Kidney (tissue), 14 donors: ENCODE measurements around the gene TNFAIP8. TPM values are rescaled to one million over a fixed set of nuclear protein-coding genes. Genes with fewer than 3 reads are reported as not detected.

Experiments used
- DNase-seq, 5 donors: peaks; one replicate each; pipeline ENCODE4 v3.0.0-alpha.2; 2013 to 2020
- FAIRE-seq: peaks from 2 replicates; lab custom pipeline; 2012; peaks lifted over from hg19 to GRCh38; lab: Jason Lieb, UNC
- H3K27ac ChIP-seq, 2 donors: one replicate each; pipeline ENCODE4 v1.7.0; 2013; ENCODE audit warnings: low read depth in 2 of 2, low read length in 2 of 2, inconsistent platforms in 1 of 2
- H3K27me3 ChIP-seq: one replicate; pipeline ENCODE4 v1.7.1; 2013; ENCODE audit warnings: low read length, inconsistent platforms; ENCODE audit not compliant: control insufficient read depth, insufficient read depth
- H3K36me3 ChIP-seq, 3 donors: one replicate each; pipeline versions ENCODE4 v1.7.0 to v1.7.1; 2013; ENCODE audit warnings: low read length in 3 of 3, control low read depth in 1 of 3, inconsistent platforms in 1 of 3; ENCODE audit not compliant: insufficient read depth in 3 of 3, control insufficient read depth in 2 of 3
- H3K4me1 ChIP-seq, 3 donors: one replicate each; pipeline versions ENCODE4 v1.7.0 to v1.7.1; 2013; ENCODE audit warnings: low read length in 3 of 3, inconsistent platforms in 1 of 3, low read depth in 1 of 3; ENCODE audit not compliant: control insufficient read depth in 2 of 3, insufficient read depth in 2 of 3
- H3K4me3 ChIP-seq, 3 donors: one replicate each; pipeline versions ENCODE4 v1.7.0 to v1.8.1; 2013; ENCODE audit warnings: low read length in 3 of 3, control low read depth in 1 of 3, inconsistent platforms in 1 of 3
- H3K9ac ChIP-seq, 3 donors: one replicate each; pipeline versions ENCODE4 v1.7.0 to v1.7.1; 2013; ENCODE audit warnings: low read length in 3 of 3, control low read depth in 1 of 3, inconsistent platforms in 1 of 3
- H3K9me3 ChIP-seq, 3 donors: one replicate each; pipeline versions ENCODE4 v1.7.0 to v1.7.1; 2013; ENCODE audit warnings: low read length in 3 of 3, control low read depth in 1 of 3, inconsistent platforms in 1 of 3; ENCODE audit not compliant: control insufficient read depth in 2 of 3, insufficient read depth in 1 of 3
- intact Hi-C: fragments of 100-400 bp; cut with DNase I; formaldehyde crosslinking; loops from one replicate; pipeline ENCODE4 v1.11.1; 2022
- polyA plus RNA-seq: library from polyadenylated mRNA; stranded (reverse); fragments of 350-450 nt; fragmentation: Illumina TruSeq; extraction: RNeasy Lipid Tissue Mini Kit (QIAGEN cat#74804); gene quantifications from one replicate; pipeline ENCODE4 v1.2.3, GENCODE V29; 2014; ENCODE audit warnings: low read depth, low replicate concordance; ENCODE audit not compliant: insufficient read depth
- total RNA-seq: library from RNA; stranded (reverse); fragmentation: NEBNext Ultra II Directional; extraction: Animal tissue kit (Norgen Biotek cat#: 25700); gene quantifications from one replicate; pipeline ENCODE4 v1.2.1, GENCODE V29; 2021
- TF ChIP-seq, protein P1 (sequence below): IDR thresholded peaks from 3 replicates; pipeline ENCODE4 v1.5.1; 2012; ENCODE audit warnings: mild to moderate bottlenecking, moderate library complexity, borderline replicate concordance; ENCODE audit not compliant: insufficient read depth; ENCODE audit errors: extremely low read depth
- donor health status: control.
- donor health status: control.
- donor health status: control.
- donor health status: control.
- donor health status: control.
- donor health status: DM: yes; HTN: yes; CAD: no.
- donor health status: Normal renal cell carcinoma (clear cell type).

TNFAIP8 gene
- total and polyA plus RNA-seq, 2 donors from 2014 or later, result 13.3 to 41.5 TPM

DNA sequence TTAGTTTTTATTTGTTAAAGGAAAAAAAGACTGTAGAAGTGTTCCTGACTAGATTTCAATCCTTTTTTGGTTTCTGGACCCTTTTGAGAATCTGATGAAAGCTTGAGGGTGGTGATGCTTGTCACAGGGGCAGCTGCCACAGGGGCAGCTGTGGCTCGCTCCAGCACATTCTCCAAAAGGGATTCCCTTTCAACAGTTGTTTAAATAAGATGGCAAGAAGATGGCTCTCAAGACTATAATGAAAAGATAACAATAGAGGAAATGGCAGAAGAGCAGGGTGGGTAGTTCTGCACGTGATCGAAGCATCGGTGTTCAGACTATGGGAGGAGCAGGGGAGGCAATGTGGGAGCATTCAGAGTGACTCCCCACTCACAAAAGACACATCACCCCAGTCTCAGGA lies 46.5 kb upstream of the TNFAIP8 start:
- Histone ChIP-seq H3K4me1 (no peaks in the 10 kb centered on the region), H3K4me3 (no peak overlapping the region), H3K9ac (no peak overlapping the region), H3K36me3 (no peaks in the 10 kb centered on the region), H3K27ac (no peak overlapping the region), H3K9me3 (no peaks in the 10 kb centered on the region), H3K27me3 (no peaks in the 10 kb centered on the region)
- TF ChIP-seq, protein P1, sequence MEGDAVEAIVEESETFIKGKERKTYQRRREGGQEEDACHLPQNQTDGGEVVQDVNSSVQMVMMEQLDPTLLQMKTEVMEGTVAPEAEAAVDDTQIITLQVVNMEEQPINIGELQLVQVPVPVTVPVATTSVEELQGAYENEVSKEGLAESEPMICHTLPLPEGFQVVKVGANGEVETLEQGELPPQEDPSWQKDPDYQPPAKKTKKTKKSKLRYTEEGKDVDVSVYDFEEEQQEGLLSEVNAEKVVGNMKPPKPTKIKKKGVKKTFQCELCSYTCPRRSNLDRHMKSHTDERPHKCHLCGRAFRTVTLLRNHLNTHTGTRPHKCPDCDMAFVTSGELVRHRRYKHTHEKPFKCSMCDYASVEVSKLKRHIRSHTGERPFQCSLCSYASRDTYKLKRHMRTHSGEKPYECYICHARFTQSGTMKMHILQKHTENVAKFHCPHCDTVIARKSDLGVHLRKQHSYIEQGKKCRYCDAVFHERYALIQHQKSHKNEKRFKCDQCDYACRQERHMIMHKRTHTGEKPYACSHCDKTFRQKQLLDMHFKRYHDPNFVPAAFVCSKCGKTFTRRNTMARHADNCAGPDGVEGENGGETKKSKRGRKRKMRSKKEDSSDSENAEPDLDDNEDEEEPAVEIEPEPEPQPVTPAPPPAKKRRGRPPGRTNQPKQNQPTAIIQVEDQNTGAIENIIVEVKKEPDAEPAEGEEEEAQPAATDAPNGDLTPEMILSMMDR, result no peak
- FAIRE-seq (no peak), DNase-seq (no peak)
- intact Hi-C loops, result no loop called here

DNA sequence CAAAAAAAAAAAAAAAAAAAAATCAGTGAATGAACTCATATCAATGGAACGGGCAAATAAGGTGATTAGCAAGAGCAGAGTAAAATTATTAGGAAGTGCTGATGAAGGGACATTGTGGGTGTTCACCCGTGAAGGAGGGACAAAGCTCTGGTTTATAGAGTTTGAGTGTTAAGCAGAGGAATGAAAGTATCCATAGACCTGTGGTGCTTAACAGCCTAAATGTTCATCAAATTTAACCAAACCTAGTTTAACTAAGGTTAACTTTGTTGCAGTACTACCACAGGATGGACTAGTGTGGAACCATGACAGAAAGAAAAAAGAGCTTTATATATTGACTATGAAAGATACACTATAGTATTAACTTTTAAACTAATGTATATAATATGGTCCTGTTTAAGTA lies 44.1 kb upstream of the TNFAIP8 start:
- TF ChIP-seq, protein P1, result no peak
- no peak overlapping the region for H3K27ac ChIP-seq
- H3K4me1 ChIP-seq, result no peaks in the 10 kb centered on the region
- no peaks in the 10 kb centered on the region for H3K36me3 ChIP-seq
- H3K4me3 ChIP-seq, result no peak overlapping the region
- no peaks in the 10 kb centered on the region for H3K27me3 ChIP-seq
- no peaks in the 10 kb centered on the region for H3K9me3 ChIP-seq
- H3K9ac ChIP-seq, result no peak overlapping the region
- intact Hi-C loops, result no loop called here
- DNase-seq, result no peak
- no peak for FAIRE-seq

DNA sequence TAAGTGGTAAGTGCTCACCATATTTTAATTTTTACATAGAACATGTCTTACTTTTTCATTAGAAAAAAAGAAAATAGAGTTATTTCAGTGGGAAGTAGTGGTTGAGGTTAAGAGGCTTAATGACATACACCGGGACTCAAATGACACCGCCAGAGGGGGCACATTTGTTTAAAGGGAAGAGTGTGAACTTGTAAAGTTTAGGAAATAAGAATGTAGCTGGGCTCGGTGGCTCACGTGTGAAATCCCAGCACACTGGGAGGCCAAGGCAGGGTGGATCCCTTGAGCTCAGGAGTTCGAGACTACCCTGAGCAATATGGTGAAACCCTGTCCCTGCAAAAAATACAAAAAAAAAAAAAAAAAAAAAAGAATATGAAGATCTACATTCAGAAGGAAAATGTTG lies 43.4 kb upstream of the TNFAIP8 start:
- Histone ChIP-seq H3K4me1 (no peaks in the 10 kb centered on the region), H3K27me3 (no peaks in the 10 kb centered on the region), H3K27ac (no peak overlapping the region), H3K36me3 (no peaks in the 10 kb centered on the region), H3K9me3 (no peaks in the 10 kb centered on the region), H3K9ac (no peak overlapping the region), H3K4me3 (no peak overlapping the region)
- intact Hi-C loops, result no loop called here
- DNase-seq (no peak), FAIRE-seq (no peak)
- TF ChIP-seq, protein P1, result no peak

DNA sequence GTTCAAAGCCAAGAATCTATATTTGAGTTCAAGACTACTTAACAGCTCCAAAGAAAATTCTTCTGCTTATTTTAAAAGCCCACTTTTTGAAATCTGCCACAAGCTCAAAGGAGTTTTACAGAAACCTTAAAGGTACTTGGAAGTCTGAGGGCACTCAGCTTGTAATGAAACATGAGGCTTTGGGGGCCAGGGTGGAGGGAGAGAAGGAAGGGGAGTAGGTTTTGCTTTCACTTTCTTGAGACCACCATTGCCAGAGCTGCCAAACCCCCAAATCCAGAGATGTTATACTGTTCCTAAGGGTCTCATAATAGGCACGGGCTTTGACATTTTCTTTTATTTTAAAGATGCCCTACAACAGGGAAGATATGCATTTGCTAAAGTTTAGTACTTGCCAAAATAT lies 42.6 kb upstream of the TNFAIP8 start:
- Histone ChIP-seq H3K27me3 (no peaks in the 10 kb centered on the region), H3K27ac (no peak overlapping the region), H3K36me3 (no peaks in the 10 kb centered on the region), H3K4me1 (no peaks in the 10 kb centered on the region), H3K9ac (no peak overlapping the region), H3K4me3 (no peak overlapping the region), H3K9me3 (no peaks in the 10 kb centered on the region)
- intact Hi-C loops, result no loop called here
- TF ChIP-seq, protein P1, result no peak
- FAIRE-seq, result no peak
- no peak for DNase-seq
